Ishikawa (cell line): Measurements from ENCODE around the gene MCF2L2.

Experiments
- CEBPB ChIP-seq: IDR thresholded peaks from 2 replicates; pipeline ENCODE4 v1.6.1; 2012
- CREB1 ChIP-seq: IDR thresholded peaks from 2 replicates; pipeline ENCODE4 v1.6.1; 2012; ENCODE audit warnings: low read depth
- EGR1 ChIP-seq: IDR thresholded peaks from 2 replicates; pipeline ENCODE4 v1.6.1; 2012
- EP300 ChIP-seq: IDR thresholded peaks from 2 replicates; pipeline ENCODE4 v1.6.1; 2012; ENCODE audit warnings: borderline replicate concordance
- FOXM1 ChIP-seq: IDR thresholded peaks from 2 replicates; pipeline ENCODE4 v1.6.1; 2012; ENCODE audit warnings: low read depth, borderline replicate concordance
- MAX ChIP-seq: IDR thresholded peaks from 2 replicates; pipeline ENCODE4 v1.6.1; 2012
- RAD21 ChIP-seq: IDR thresholded peaks from 2 replicates; pipeline ENCODE4 v1.6.1; 2012; ENCODE audit warnings: low read depth
- REST ChIP-seq: IDR thresholded peaks from 2 replicates; pipeline ENCODE4 v1.6.1; 2012; ENCODE audit warnings: low read depth, mild to moderate bottlenecking
- TAF1 ChIP-seq: IDR thresholded peaks from 2 replicates; pipeline ENCODE4 v1.6.1; 2012; ENCODE audit warnings: low read depth, mild to moderate bottlenecking
- YY1 ChIP-seq: IDR thresholded peaks from 2 replicates; pipeline ENCODE4 v1.6.1; 2012; ENCODE audit warnings: low read depth

- TF ChIP-seq TAF1 (no peak), EP300 (no peak), EGR1 (no peak), MAX (no peak), FOXM1 (no peak), RAD21 (no peak), REST (no peak), CEBPB (no peak), YY1 (no peak), CREB1 (no peak)
Observed at GRCh38 chr3:183279371-183279770, 149.0 kb downstream of the MCF2L2 start.
